Mesendoderm (in vitro differentiated cells): ENCODE measurements around the gene MACROD2.

Experiments used
- DNase-seq: peaks from one replicate; pipeline ENCODE4 v3.0.0; 2013
- H2AK5ac ChIP-seq: 2 replicates; pipeline ENCODE4 v1.6.1; 2013; ENCODE audit warnings: low read length, inconsistent platforms
- H2BK120ac ChIP-seq: 2 replicates; pipeline ENCODE4 v1.6.1; 2013; ENCODE audit warnings: low read depth, mild to moderate bottlenecking, low read length, moderate library complexity, mixed read lengths
- H2BK15ac ChIP-seq: replicated peaks from 2 replicates; pipeline ENCODE4 v1.6.1; 2013; ENCODE audit warnings: low read depth, mild to moderate bottlenecking, moderate library complexity
- H2BK5ac ChIP-seq: 2 replicates; pipeline ENCODE4 v1.6.1; 2013; ENCODE audit warnings: low read length, inconsistent platforms
- H3K18ac ChIP-seq: 2 replicates; pipeline ENCODE4 v1.6.1; 2013; ENCODE audit warnings: mild to moderate bottlenecking, low read length, mixed read lengths
- H3K23ac ChIP-seq: one replicate; pipeline ENCODE4 v1.6.1; 2013; ENCODE audit warnings: low read length
- H3K27ac ChIP-seq: 2 replicates; pipeline ENCODE4 v1.5.1; 2013; ENCODE audit warnings: low read depth, mild to moderate bottlenecking, inconsistent platforms, low read length, moderate library complexity
- H3K27me3 ChIP-seq: 2 replicates; pipeline ENCODE4 v1.6.1; 2013; ENCODE audit warnings: low read length, control low read depth, mild to moderate bottlenecking, inconsistent platforms; ENCODE audit not compliant: insufficient read depth, poor library complexity
- H3K36me3 ChIP-seq: 2 replicates; pipeline ENCODE4 v1.6.1; 2013; ENCODE audit warnings: low read length, inconsistent platforms; ENCODE audit not compliant: control insufficient read depth, insufficient read depth
- H3K4ac ChIP-seq: one replicate; pipeline ENCODE4 v1.6.1; 2013; ENCODE audit warnings: low read depth, mild to moderate bottlenecking, low read length, moderate library complexity
- H3K4me1 ChIP-seq: 2 replicates; pipeline ENCODE4 v1.6.1; 2013; ENCODE audit warnings: low read depth, low read length, inconsistent platforms; ENCODE audit not compliant: control insufficient read depth
- H3K4me2 ChIP-seq: 2 replicates; pipeline ENCODE4 v1.6.1; 2013; ENCODE audit warnings: low read length
- H3K4me3 ChIP-seq: 2 replicates; pipeline ENCODE4 v1.5.1; 2013; ENCODE audit warnings: mild to moderate bottlenecking, low read length
- H3K56ac ChIP-seq: one replicate; pipeline ENCODE4 v1.6.1; 2013; ENCODE audit warnings: low read length
- H3K79me1 ChIP-seq: 2 replicates; pipeline ENCODE4 v1.6.1; 2013; ENCODE audit warnings: low read length, inconsistent platforms
- H3K79me2 ChIP-seq: 2 replicates; pipeline ENCODE4 v1.6.1; 2013; ENCODE audit warnings: mild to moderate bottlenecking, low read length; ENCODE audit not compliant: control insufficient read depth, insufficient read depth
- H3K9ac ChIP-seq: 2 replicates; pipeline ENCODE4 v1.6.1; 2013; ENCODE audit warnings: low read length, inconsistent platforms
- H4K5ac ChIP-seq: one replicate; pipeline ENCODE4 v1.6.1; 2013; ENCODE audit warnings: low read length
- H4K8ac ChIP-seq: one replicate; pipeline ENCODE4 v1.6.1; 2013; ENCODE audit warnings: low read depth, mild to moderate bottlenecking, control low read depth, low read length, moderate library complexity
- WGBS: extraction: QIAGEN DNeasy Blood & Tissue Kit; methylation state at CpG from one replicate; pipeline ENCODE4 v1.1.7; 2013; ENCODE audit warnings: low lambda C conversion rate, missing lambda C conversion rate; ENCODE audit not compliant: insufficient coverage; ENCODE audit errors: extremely low coverage; 5-methylcytosine and 5-hydroxymethylcytosine counted together

The MACROD2 gene

GRCh38 chr20:15163632-15164031 lies 1168.3 kb downstream of the MACROD2 start:
- Histone ChIP-seq H3K36me3 (no peaks in the 10 kb centered on the region), H2BK120ac (no peak overlapping the region), H3K4me3 (no peak overlapping the region), H3K4me2 (no peak overlapping the region), H2BK5ac (no peak overlapping the region), H3K18ac (no peak overlapping the region), H3K27ac (no peak overlapping the region), H3K79me1 (no peaks in the 10 kb centered on the region), H3K27me3 (no peaks in the 10 kb centered on the region), H3K4me1 (no peaks in the 10 kb centered on the region), H2BK15ac (no peak overlapping the region), H3K9ac (no peak overlapping the region), H2AK5ac (no peak overlapping the region), H3K79me2 (no peaks in the 10 kb centered on the region), H3K56ac (no peak overlapping the region), H4K8ac (no peak overlapping the region), H3K23ac (no peak overlapping the region), H3K4ac (no peak overlapping the region), H4K5ac (no peak overlapping the region)
- no peak for DNase-seq

- Histone ChIP-seq H2BK15ac (no peak overlapping the region), H3K4me3 (no peak overlapping the region), H3K4me1 (no peaks in the 10 kb centered on the region), H2AK5ac (no peak overlapping the region), H3K79me2 (no peaks in the 10 kb centered on the region), H3K4me2 (no peak overlapping the region), H4K5ac (no peak overlapping the region), H3K79me1 (no peaks in the 10 kb centered on the region), H3K9ac (no peak overlapping the region), H3K27ac (no peak overlapping the region), H3K18ac (no peak overlapping the region), H3K23ac (no peak overlapping the region), H2BK5ac (no peak overlapping the region), H3K27me3 (no peaks in the 10 kb centered on the region), H3K4ac (peak overlapping the region; percentile 3), H4K8ac (no peak overlapping the region), H3K36me3 (no peaks in the 10 kb centered on the region), H3K56ac (no peak overlapping the region), H2BK120ac (no peak overlapping the region)
- DNase-seq: no peak
- WGBS: no CpG with 5 or more reads among the region's 1 CpG
Measured at GRCh38 chr20:15164726-15165125, 1169.4 kb downstream of the MACROD2 start.

- Histone ChIP-seq H3K23ac (no peak overlapping the region), H3K27me3 (no peaks in the 10 kb centered on the region)
Measured at GRCh38 chr20:15166744-15167143, 1171.4 kb downstream of the MACROD2 start.

GRCh38 chr20:15171016-15171415 lies 1175.7 kb downstream of the MACROD2 start:
- no peaks in the 10 kb centered on the region for H3K79me2 ChIP-seq
- no peak overlapping the region for H3K18ac ChIP-seq
- no peak overlapping the region for H2BK120ac ChIP-seq
- H3K4me1 ChIP-seq: no peaks in the 10 kb centered on the region
- no peak overlapping the region for H4K5ac ChIP-seq
- no peak overlapping the region for H3K23ac ChIP-seq
- no peak overlapping the region for H2AK5ac ChIP-seq
- no peak overlapping the region for H3K4me3 ChIP-seq
- H2BK15ac ChIP-seq: no peak overlapping the region
- H3K27me3 ChIP-seq: no peaks in the 10 kb centered on the region
- H3K27ac ChIP-seq: no peak overlapping the region
- H3K4ac ChIP-seq: no peak overlapping the region
- H3K36me3 ChIP-seq: no peaks in the 10 kb centered on the region
- no peak overlapping the region for H3K9ac ChIP-seq
- H3K4me2 ChIP-seq: no peak overlapping the region
- no peak overlapping the region for H3K56ac ChIP-seq
- H4K8ac ChIP-seq: no peak overlapping the region
- no peak for DNase-seq
- H2BK5ac ChIP-seq: no peak overlapping the region
- no peaks in the 10 kb centered on the region for H3K79me1 ChIP-seq
- WGBS: no CpG with 5 or more reads among the region's 3 CpGs

More at GRCh38 chr20:15166744-15167143, 1171.4 kb downstream of the MACROD2 start:
- no peak overlapping the region for H3K4ac ChIP-seq
- no peak overlapping the region for H3K4me3 ChIP-seq
- no peak overlapping the region for H3K18ac ChIP-seq
- H3K9ac ChIP-seq: no peak overlapping the region
- no peaks in the 10 kb centered on the region for H3K79me2 ChIP-seq
- no peaks in the 10 kb centered on the region for H3K36me3 ChIP-seq
- no peak overlapping the region for H2AK5ac ChIP-seq
- no peak overlapping the region for H4K8ac ChIP-seq
- H3K27ac ChIP-seq: no peak overlapping the region
- no peak for DNase-seq
- H4K5ac ChIP-seq: no peak overlapping the region
- H3K79me1 ChIP-seq: no peaks in the 10 kb centered on the region
- no peak overlapping the region for H2BK15ac ChIP-seq
- no peak overlapping the region for H2BK5ac ChIP-seq
- H3K4me2 ChIP-seq: no peak overlapping the region
- no peak overlapping the region for H2BK120ac ChIP-seq
- no peaks in the 10 kb centered on the region for H3K4me1 ChIP-seq
- H3K56ac ChIP-seq: no peak overlapping the region

- no peak overlapping the region for H4K5ac ChIP-seq
- no peak overlapping the region for H4K8ac ChIP-seq
- no peaks in the 10 kb centered on the region for H3K36me3 ChIP-seq
- peak overlapping the region; percentile 25 for H3K56ac ChIP-seq
- WGBS: no CpG with 5 or more reads among the region's 4 CpGs
- no peak overlapping the region for H3K27ac ChIP-seq
- no peak overlapping the region for H3K23ac ChIP-seq
- no peak overlapping the region for H3K4ac ChIP-seq
- H3K4me3 ChIP-seq: no peak overlapping the region
- H3K79me1 ChIP-seq: no peaks in the 10 kb centered on the region
- no peaks in the 10 kb centered on the region for H3K4me1 ChIP-seq
- no peak overlapping the region for H3K9ac ChIP-seq
- no peak for DNase-seq
- H2AK5ac ChIP-seq: no peak overlapping the region
- H3K18ac ChIP-seq: no peak overlapping the region
- no peak overlapping the region for H2BK15ac ChIP-seq
- H3K27me3 ChIP-seq: no peaks in the 10 kb centered on the region
- no peaks in the 10 kb centered on the region for H3K79me2 ChIP-seq
- no peak overlapping the region for H2BK5ac ChIP-seq
- H3K4me2 ChIP-seq: no peak overlapping the region
- no peak overlapping the region for H2BK120ac ChIP-seq
Measured at GRCh38 chr20:15176929-15177328, 1181.6 kb downstream of the MACROD2 start.

GRCh38 chr20:15178581-15178980 lies 1183.3 kb downstream of the MACROD2 start:
- Histone ChIP-seq H3K4ac (no peak overlapping the region), H3K4me3 (no peak overlapping the region), H3K27me3 (no peaks in the 10 kb centered on the region), H3K4me1 (no peaks in the 10 kb centered on the region), H3K79me1 (no peaks in the 10 kb centered on the region), H4K5ac (no peak overlapping the region), H3K23ac (peak overlapping the region; percentile 45), H3K18ac (no peak overlapping the region), H2AK5ac (no peak overlapping the region), H2BK15ac (no peak overlapping the region), H3K27ac (no peak overlapping the region), H3K56ac (no peak overlapping the region), H2BK120ac (no peak overlapping the region), H3K79me2 (no peaks in the 10 kb centered on the region), H2BK5ac (no peak overlapping the region), H4K8ac (no peak overlapping the region), H3K9ac (no peak overlapping the region), H3K4me2 (no peak overlapping the region), H3K36me3 (no peaks in the 10 kb centered on the region)
- no peak for DNase-seq
